ENCODE results near the gene MAN2A1. TPM values are rescaled to one million over a fixed set of nuclear protein-coding genes. Genes with fewer than 3 reads are reported as not detected.

MAN2A1 gene
- total and polyA plus RNA-seq, 5 donors = 2.9 to 10.1 (median 9.5) TPM

GRCh38 chr5:109844695-109845094, 155.0 kb downstream of the MAN2A1 start:
- H3K9me3 ChIP-seq (ENCODE audit: control insufficient read depth, low read length) = no peaks in the 10 kb centered on the region
- no peaks in the 10 kb centered on the region for H3K27me3 ChIP-seq (ENCODE audit: control insufficient read depth, insufficient read depth)
- DNase-seq (no peak), ATAC-seq (no peak)
- intact Hi-C loops (cut with DNase I) = no loop called here
- no peak overlapping the region for H3K27ac ChIP-seq (ENCODE audit: low read length)
- H3K4me3 ChIP-seq (ENCODE audit: low read length) = no peak overlapping the region
- H3K4me1 ChIP-seq (ENCODE audit: control insufficient read depth, insufficient read depth, low read length) = no peaks in the 10 kb centered on the region
- 73% methylated on average over 4 of the region's 4 CpGs for WGBS

GRCh38 chr5:109848130-109848529, 158.4 kb downstream of the MAN2A1 start:
- intact Hi-C loops (cut with DNase I) = no loop called here
- 98% methylated on average over 3 of the region's 3 CpGs for WGBS
- ATAC-seq = no peak

GRCh38 chr5:109849478-109850088, 159.9 kb downstream of the MAN2A1 start:
- 93% methylated on average over 4 of the region's 4 CpGs for WGBS
- H3K27ac ChIP-seq (ENCODE audit: low read length) = no peak overlapping the region
- intact Hi-C loops (cut with DNase I) = no loop called here
- H3K27me3 ChIP-seq (ENCODE audit: control insufficient read depth, insufficient read depth) = no peaks in the 10 kb centered on the region
- H3K9me3 ChIP-seq (ENCODE audit: control insufficient read depth, low read length) = no peaks in the 10 kb centered on the region
- H3K4me1 ChIP-seq (ENCODE audit: control insufficient read depth, insufficient read depth, low read length) = no peaks in the 10 kb centered on the region
- H3K4me3 ChIP-seq (ENCODE audit: low read length) = no peak overlapping the region
- DNase-seq (no peak), ATAC-seq (no peak)

More at GRCh38 chr5:109848130-109848529, 158.4 kb downstream of the MAN2A1 start:
- H3K4me1 ChIP-seq (ENCODE audit: control insufficient read depth, insufficient read depth, low read length) = no peaks in the 10 kb centered on the region
- H3K4me3 ChIP-seq (ENCODE audit: low read length) = no peak overlapping the region
- no peaks in the 10 kb centered on the region for H3K9me3 ChIP-seq (ENCODE audit: control insufficient read depth, low read length)
- no peak overlapping the region for H3K27ac ChIP-seq (ENCODE audit: low read length)
- H3K27me3 ChIP-seq (ENCODE audit: control insufficient read depth, insufficient read depth) = no peaks in the 10 kb centered on the region
- DNase-seq = no peak

- Histone ChIP-seq H3K4me3 (ENCODE audit: low read length) (no peak overlapping the region), H3K4me1 (ENCODE audit: control insufficient read depth, insufficient read depth, low read length) (no peaks in the 10 kb centered on the region), H3K27me3 (ENCODE audit: control insufficient read depth, insufficient read depth) (no peaks in the 10 kb centered on the region), H3K27ac (ENCODE audit: low read length) (no peak overlapping the region), H3K9me3 (ENCODE audit: control insufficient read depth, low read length) (no peaks in the 10 kb centered on the region)
- ATAC-seq = no peak
- no peak for DNase-seq
- 78% methylated on average over 1 of the region's 1 CpG for WGBS
- intact Hi-C loops (cut with DNase I) = no loop called here
Measured at GRCh38 chr5:109852371-109853155, 162.8 kb downstream of the MAN2A1 start.

GRCh38 chr5:109853377-109853776, 163.7 kb downstream of the MAN2A1 start:
- Histone ChIP-seq H3K27me3 (ENCODE audit: control insufficient read depth, insufficient read depth) (no peaks in the 10 kb centered on the region), H3K4me3 (ENCODE audit: low read length) (no peak overlapping the region), H3K9me3 (ENCODE audit: control insufficient read depth, low read length) (no peaks in the 10 kb centered on the region), H3K27ac (ENCODE audit: low read length) (no peak overlapping the region), H3K4me1 (ENCODE audit: control insufficient read depth, insufficient read depth, low read length) (no peaks in the 10 kb centered on the region)
- intact Hi-C loops (cut with DNase I) = no loop called here
- WGBS = 52% methylated on average over 3 of the region's 3 CpGs
- ATAC-seq = no peak
- DNase-seq = no peak

- no peaks in the 10 kb centered on the region for H3K4me1 ChIP-seq (ENCODE audit: control insufficient read depth, insufficient read depth, low read length)
- no peaks in the 10 kb centered on the region for H3K9me3 ChIP-seq (ENCODE audit: control insufficient read depth, low read length)
- no peak overlapping the region for H3K27ac ChIP-seq (ENCODE audit: low read length)
- H3K4me3 ChIP-seq (ENCODE audit: low read length) = no peak overlapping the region
- WGBS = 94% methylated on average over 1 of the region's 1 CpG
- intact Hi-C loops (cut with DNase I) = no loop called here
- no peaks in the 10 kb centered on the region for H3K27me3 ChIP-seq (ENCODE audit: control insufficient read depth, insufficient read depth)
- no peak for ATAC-seq
- no peak for DNase-seq
Measured at GRCh38 chr5:109855056-109855455, 165.3 kb downstream of the MAN2A1 start.

- no peaks in the 10 kb centered on the region for H3K4me1 ChIP-seq (ENCODE audit: control insufficient read depth, insufficient read depth, low read length)
- DNase-seq = no peak
- no peak overlapping the region for H3K4me3 ChIP-seq (ENCODE audit: low read length)
- no peak for ATAC-seq
- intact Hi-C loops (cut with DNase I) = no loop called here
- no peaks in the 10 kb centered on the region for H3K27me3 ChIP-seq (ENCODE audit: control insufficient read depth, insufficient read depth)
- no peaks in the 10 kb centered on the region for H3K9me3 ChIP-seq (ENCODE audit: control insufficient read depth, low read length)
- WGBS = 90% methylated on average over 8 of the region's 8 CpGs
- H3K27ac ChIP-seq (ENCODE audit: low read length) = no peak overlapping the region
Measured at GRCh38 chr5:109857405-109858031, 167.8 kb downstream of the MAN2A1 start.

- Histone ChIP-seq H3K27ac (ENCODE audit: low read length) (no peak overlapping the region), H3K4me3 (ENCODE audit: low read length) (no peak overlapping the region), H3K9me3 (ENCODE audit: control insufficient read depth, low read length) (no peaks in the 10 kb centered on the region), H3K27me3 (ENCODE audit: control insufficient read depth, insufficient read depth) (no peaks in the 10 kb centered on the region), H3K4me1 (ENCODE audit: control insufficient read depth, insufficient read depth, low read length) (no peaks in the 10 kb centered on the region)
- DNase-seq (no peak), ATAC-seq (no peak)
- intact Hi-C loops (cut with DNase I) = no loop called here
Measured at GRCh38 chr5:109859537-109859936, 169.8 kb downstream of the MAN2A1 start.

- 93% methylated on average over 2 of the region's 2 CpGs for WGBS
- intact Hi-C loops (cut with DNase I) = no loop called here
- ATAC-seq (no peak), DNase-seq (no peak)
- Histone ChIP-seq H3K9me3 (ENCODE audit: control insufficient read depth, low read length) (no peaks in the 10 kb centered on the region), H3K4me3 (ENCODE audit: low read length) (no peak overlapping the region), H3K27ac (ENCODE audit: low read length) (no peak overlapping the region), H3K27me3 (ENCODE audit: control insufficient read depth, insufficient read depth) (no peaks in the 10 kb centered on the region), H3K4me1 (ENCODE audit: control insufficient read depth, insufficient read depth, low read length) (no peaks in the 10 kb centered on the region)
Measured at GRCh38 chr5:109862301-109862700, 172.6 kb downstream of the MAN2A1 start.

GRCh38 chr5:109863752-109864151, 174.0 kb downstream of the MAN2A1 start:
- Histone ChIP-seq H3K4me1 (ENCODE audit: control insufficient read depth, insufficient read depth, low read length) (no peaks in the 10 kb centered on the region), H3K4me3 (ENCODE audit: low read length) (no peak overlapping the region), H3K27ac (ENCODE audit: low read length) (no peak overlapping the region), H3K9me3 (ENCODE audit: control insufficient read depth, low read length) (no peaks in the 10 kb centered on the region), H3K27me3 (ENCODE audit: control insufficient read depth, insufficient read depth) (no peaks in the 10 kb centered on the region)
- 44% methylated on average over 1 of the region's 1 CpG for WGBS
- ATAC-seq = no peak
- intact Hi-C loops (cut with DNase I) = no loop called here
- DNase-seq = no peak

- intact Hi-C loops (cut with DNase I) = no loop called here
- Histone ChIP-seq H3K4me3 (ENCODE audit: low read length) (no peak overlapping the region), H3K9me3 (ENCODE audit: control insufficient read depth, low read length) (no peaks in the 10 kb centered on the region), H3K27me3 (ENCODE audit: control insufficient read depth, insufficient read depth) (no peaks in the 10 kb centered on the region), H3K27ac (ENCODE audit: low read length) (no peak overlapping the region), H3K4me1 (ENCODE audit: control insufficient read depth, insufficient read depth, low read length) (no peaks in the 10 kb centered on the region)
- DNase-seq (no peak), ATAC-seq (peak in 1 of 2 donors; percentile 14)
- WGBS = 77% methylated on average over 2 of the region's 2 CpGs
Measured at GRCh38 chr5:109865637-109866036, 175.9 kb downstream of the MAN2A1 start.
